Measurements from ENCODE around the gene FIGNL2.
"Not testable (repeated sequence)": the region's sequence is repeated elsewhere in the genome, so short reads cannot be mapped to it uniquely, and the experiment has no call there.

The FIGNL2 gene

DNA sequence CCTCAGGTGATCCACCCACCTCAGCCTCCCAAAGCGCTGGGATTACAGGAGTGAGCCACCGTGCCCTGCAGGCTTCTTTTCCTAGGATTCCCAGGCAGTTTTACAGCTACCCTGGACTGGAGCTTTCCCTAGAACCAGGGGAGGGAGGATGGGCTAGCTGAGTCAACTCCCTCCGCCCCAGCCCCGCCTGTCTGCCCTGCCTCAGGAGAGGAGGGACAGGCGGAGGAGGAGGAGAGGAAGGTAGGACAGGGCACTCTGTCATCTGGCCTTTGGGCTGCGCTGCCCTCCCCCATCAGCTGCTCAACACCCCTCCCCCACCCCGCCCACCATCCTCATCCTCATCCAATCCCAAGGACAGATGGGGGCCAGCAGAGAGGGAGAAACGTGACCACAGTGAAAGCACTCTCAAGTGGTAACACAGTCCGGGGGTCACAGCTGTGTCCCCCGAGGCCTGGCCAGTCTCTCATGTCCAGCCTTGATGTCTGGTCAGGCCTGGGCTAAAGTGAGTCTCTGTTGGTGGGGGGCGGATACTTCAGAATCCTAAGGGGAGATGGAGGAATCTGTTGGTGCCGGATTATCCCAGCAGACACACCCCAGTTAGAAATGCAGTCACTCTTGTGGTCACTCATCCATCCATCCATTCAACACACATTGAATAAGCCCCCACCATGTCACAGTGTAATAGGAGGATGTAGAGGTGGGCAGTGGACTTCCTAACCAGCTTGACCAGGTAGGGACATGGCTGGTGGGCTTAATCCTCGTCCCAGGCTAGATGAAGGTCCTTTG, 12.3 kb downstream of the FIGNL2 start:
- TF ChIP-seq, protein P1, sequence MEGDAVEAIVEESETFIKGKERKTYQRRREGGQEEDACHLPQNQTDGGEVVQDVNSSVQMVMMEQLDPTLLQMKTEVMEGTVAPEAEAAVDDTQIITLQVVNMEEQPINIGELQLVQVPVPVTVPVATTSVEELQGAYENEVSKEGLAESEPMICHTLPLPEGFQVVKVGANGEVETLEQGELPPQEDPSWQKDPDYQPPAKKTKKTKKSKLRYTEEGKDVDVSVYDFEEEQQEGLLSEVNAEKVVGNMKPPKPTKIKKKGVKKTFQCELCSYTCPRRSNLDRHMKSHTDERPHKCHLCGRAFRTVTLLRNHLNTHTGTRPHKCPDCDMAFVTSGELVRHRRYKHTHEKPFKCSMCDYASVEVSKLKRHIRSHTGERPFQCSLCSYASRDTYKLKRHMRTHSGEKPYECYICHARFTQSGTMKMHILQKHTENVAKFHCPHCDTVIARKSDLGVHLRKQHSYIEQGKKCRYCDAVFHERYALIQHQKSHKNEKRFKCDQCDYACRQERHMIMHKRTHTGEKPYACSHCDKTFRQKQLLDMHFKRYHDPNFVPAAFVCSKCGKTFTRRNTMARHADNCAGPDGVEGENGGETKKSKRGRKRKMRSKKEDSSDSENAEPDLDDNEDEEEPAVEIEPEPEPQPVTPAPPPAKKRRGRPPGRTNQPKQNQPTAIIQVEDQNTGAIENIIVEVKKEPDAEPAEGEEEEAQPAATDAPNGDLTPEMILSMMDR (IDR thresholded peaks at IDR 0.05; ENCODE audit: insufficient read depth, low read depth, low read length, missing control alignments) = no peak
- peak; percentile 57 for DNase-seq (ENCODE audit: low read depth)

DNA sequence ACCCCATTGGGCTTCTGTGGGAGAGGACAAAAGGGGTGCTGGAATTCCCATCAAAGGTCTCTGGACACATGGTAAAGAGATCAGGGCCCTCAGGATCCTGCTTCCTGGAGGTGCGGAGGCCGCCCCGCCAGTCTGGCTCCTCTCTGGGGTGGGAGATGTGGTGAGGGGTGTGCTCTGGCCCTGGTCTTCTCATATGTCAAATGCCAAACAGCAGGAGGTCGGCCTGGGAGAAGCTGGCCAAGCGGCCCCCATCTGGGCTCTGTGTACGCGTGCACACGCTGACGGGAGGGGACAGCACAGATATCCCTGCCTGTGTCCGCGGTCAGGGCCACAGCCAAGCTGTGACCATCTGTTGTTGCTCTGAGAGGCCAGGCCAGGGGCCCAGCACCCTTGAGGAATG, 14.1 kb downstream of the FIGNL2 start:
- TF ChIP-seq, protein P1 (IDR thresholded peaks at IDR 0.05; ENCODE audit: insufficient read depth, low read depth, low read length, missing control alignments) = no peak
- no peak for DNase-seq (ENCODE audit: low read depth)
- H3K4me3 ChIP-seq (ENCODE audit: low read length) = no peak overlapping the region

More for the DNA sequence above, 12.3 kb downstream of the FIGNL2 start:
- H3K4me3 ChIP-seq (ENCODE audit: low read length) = no peak overlapping the region

DNA sequence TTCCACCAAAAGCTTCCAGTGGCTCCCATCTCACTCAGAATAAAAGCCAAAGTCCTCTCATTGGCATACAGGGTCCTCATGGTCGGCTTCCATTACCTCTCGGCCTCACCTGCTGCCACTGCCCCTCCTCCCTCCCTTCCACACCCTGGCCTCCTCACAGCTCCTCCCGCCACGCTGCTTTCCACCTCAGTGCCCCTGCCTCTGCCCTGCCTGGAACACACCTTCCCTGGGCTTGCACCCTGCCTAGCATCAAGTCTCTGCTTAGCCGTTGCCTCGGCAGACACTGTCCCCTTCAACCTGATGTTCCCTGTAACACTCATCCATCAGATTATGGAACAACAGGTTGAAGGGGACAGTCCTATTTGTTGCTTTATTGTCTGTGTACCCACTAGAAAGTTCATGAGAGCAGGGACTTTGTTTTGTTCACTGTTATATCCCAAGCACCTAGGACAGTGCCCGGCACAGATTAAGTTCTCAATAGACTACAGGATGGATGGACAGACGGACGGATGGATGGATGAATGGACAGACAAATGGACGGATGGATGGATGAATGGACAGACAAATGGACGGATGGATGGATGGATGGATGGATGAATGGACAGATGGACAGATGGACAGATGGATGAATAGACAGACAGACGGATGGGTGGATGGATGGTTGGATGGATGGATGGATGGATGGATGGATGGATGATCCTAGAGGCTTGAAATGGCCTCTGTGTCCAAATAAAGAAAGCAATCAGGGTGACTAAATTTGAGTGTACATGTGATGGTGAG, 14.9 kb downstream of the FIGNL2 start:
- no peak overlapping the region for H3K4me3 ChIP-seq (ENCODE audit: low read length)
- no peak for DNase-seq (ENCODE audit: low read depth)
- TF ChIP-seq, protein P1 (IDR thresholded peaks at IDR 0.05; ENCODE audit: insufficient read depth, low read depth, low read length, missing control alignments) = no peak

DNA sequence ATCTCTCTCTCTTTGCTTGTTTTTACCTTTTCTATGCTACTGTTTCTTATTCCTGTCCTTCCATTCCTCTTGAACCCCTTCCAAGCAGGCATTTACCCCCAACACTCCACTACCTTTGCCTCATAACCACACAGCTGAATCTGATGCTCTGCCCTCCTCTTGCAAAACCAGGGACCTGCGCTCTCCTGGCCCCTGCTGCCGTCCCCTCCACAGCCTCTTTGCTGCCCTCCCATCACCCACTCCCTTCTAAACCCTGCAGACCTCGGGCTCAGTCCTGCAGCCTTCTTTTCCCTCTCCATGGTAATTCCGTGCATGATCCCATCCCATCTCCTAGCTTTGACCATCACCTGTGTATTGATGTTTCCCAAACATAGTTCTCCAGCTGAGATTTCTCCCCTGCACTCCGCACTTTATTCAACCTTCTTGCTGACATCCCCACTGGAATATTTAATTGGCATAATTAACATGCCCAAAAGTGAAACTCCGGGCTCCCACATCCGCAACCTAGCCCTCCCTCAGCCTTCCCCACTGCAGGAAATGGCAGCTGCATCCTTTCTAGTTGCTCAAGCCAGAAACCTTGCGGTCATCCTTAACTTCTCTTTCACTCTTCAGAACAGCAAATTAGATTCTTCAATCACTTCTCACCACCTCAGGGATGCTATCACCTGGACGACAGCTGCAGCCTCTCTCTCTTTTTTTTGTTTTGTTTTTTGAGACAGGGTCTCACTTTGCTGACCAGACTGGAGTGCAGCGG, 16.0 kb downstream of the FIGNL2 start:
- no peak for DNase-seq (ENCODE audit: low read depth)
- TF ChIP-seq, protein P1 (IDR thresholded peaks at IDR 0.05; ENCODE audit: insufficient read depth, low read depth, low read length, missing control alignments) = no peak
- no peak overlapping the region for H3K4me3 ChIP-seq (ENCODE audit: low read length)

DNA sequence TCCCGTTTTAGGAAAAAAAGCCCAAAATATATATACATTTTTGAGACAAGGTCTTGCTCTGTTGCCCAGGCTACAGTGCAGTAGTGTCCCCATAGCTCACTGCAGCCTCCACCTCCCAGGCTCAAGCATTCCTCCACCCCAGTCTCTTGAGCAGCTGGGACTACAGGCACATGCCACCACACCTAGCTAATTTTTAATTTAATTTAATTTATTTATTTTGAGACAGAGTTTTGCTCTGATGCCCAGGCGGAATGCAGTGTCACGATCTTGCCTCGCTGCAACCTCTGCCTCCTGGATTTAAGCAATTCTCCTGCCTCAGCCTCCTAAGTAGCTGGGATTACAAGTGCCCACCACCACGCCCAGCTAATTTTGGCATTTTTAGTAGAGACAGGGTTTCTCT, 16.7 kb downstream of the FIGNL2 start:
- H3K4me3 ChIP-seq (ENCODE audit: low read length); DNase-seq (ENCODE audit: low read depth): not testable (repeated sequence)

DNA sequence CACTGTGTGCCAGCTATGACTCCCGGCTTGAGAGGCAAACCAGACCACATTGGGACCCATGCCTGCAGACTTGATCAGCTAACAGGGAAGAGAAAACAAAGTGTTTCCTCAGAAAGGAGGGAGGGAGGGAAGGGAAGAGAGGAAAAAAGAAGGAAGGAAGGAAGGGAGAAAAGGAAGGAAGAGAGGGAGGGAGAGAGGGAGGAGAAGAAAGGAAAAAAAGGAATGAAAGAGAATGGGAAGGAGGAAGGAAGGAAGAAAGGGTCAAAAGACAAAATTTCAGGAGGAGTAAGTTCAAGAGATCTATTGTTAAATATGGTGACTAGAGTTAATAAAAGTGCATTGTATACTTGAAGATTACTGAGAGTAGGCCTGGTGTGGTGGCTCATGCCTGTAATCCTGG, 18.9 kb downstream of the FIGNL2 start:
- TF ChIP-seq, protein P1 (IDR thresholded peaks at IDR 0.05; ENCODE audit: insufficient read depth, low read depth, low read length, missing control alignments) = no peak
- H3K4me3 ChIP-seq (ENCODE audit: low read length) = no peak overlapping the region
- no peak for DNase-seq (ENCODE audit: low read depth)

DNA sequence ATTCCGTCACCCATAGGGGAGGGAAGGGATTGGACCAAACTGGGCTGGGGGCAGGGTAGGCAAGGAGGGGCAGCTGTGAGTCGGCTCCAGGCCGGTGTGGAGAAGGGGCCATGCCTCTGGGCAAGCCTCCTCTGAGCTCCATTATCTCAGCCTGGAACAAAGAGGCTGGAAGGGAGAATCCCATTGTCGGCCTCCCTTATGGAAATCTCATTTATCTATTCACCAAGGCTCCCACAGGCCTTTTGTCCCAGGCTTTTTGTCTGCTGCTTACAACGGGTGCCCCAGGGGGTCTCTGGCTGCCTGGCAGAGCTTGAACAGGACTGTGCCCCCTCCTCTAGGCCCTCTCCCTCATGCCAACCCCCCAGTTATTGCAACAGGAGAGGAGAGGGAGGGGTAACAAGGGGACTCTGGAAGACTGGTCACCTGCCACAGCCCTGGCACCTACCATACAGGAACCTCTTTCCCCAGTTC, 19.5 kb downstream of the FIGNL2 start:
- H3K4me3 ChIP-seq (ENCODE audit: low read length) = no peak overlapping the region
- no peak for DNase-seq (ENCODE audit: low read depth)
- TF ChIP-seq, protein P1 (IDR thresholded peaks at IDR 0.05; ENCODE audit: insufficient read depth, low read depth, low read length, missing control alignments) = no peak

Measured in epithelial cell of esophagus (primary cell).